ENCODE results near the gene GRM6. TPM values are rescaled to one million over a fixed set of nuclear protein-coding genes. Genes with fewer than 3 reads are reported as not detected.
A peak's percentile ranks its signal among the peaks of the same experiment; 100 is the strongest.

Gene GRM6
- not detected for total RNA-seq (ENCODE audit: unreplicated experiment)
- long read RNA-seq, result 0 reads

GRCh38 chr5:178994580-178995340 is at the start of gene GRM6:
Gene GRM6 (minus strand): TSS chr5:178995320. CDS start chr5:178994944, 376 bp downstream.
- Mint-ChIP-seq H3K27me3 (ENCODE audit: unreplicated experiment) (peaks cover 25% of the 10 kb centered on the region), H3K36me3 (ENCODE audit: unreplicated experiment) (peaks cover 11% of the 10 kb centered on the region), H3K27ac (ENCODE audit: unreplicated experiment) (peak within 1 kb of the TSS; percentile 36), H3K4me1 (ENCODE audit: low read depth, unreplicated experiment) (peaks cover 3% of the 10 kb centered on the region), H3K9me3 (ENCODE audit: unreplicated experiment) (peaks cover 13% of the 10 kb centered on the region), H3K4me3 (ENCODE audit: unreplicated experiment) (peak within 1 kb of the TSS; percentile 85)
- DNase-seq, result peak; percentile 55
- no peak for TF ChIP-seq CTCF (IDR thresholded peaks at IDR 0.05; ENCODE audit: partially characterized antibody, unreplicated experiment)

GRCh38 chr5:179044765-179045164 is 49.6 kb upstream of the GRM6 start:
- DNase-seq, result no peak
- H3K4me3 Mint-ChIP-seq (ENCODE audit: unreplicated experiment), result no peak overlapping the region
- H3K27me3 Mint-ChIP-seq (ENCODE audit: unreplicated experiment), result no peaks in the 10 kb centered on the region
- no peak for TF ChIP-seq CTCF (IDR thresholded peaks at IDR 0.05; ENCODE audit: partially characterized antibody, unreplicated experiment)
- peaks cover 7% of the 10 kb centered on the region for H3K9me3 Mint-ChIP-seq (ENCODE audit: unreplicated experiment)
- H3K36me3 Mint-ChIP-seq (ENCODE audit: unreplicated experiment), result no peaks in the 10 kb centered on the region
- no peaks in the 10 kb centered on the region for H3K4me1 Mint-ChIP-seq (ENCODE audit: low read depth, unreplicated experiment)
- no peak overlapping the region for H3K27ac Mint-ChIP-seq (ENCODE audit: unreplicated experiment)

- H3K4me3 Mint-ChIP-seq (ENCODE audit: unreplicated experiment), result no peak overlapping the region
- no peak for DNase-seq
Measured at GRCh38 chr5:179033004-179033580, 38.0 kb upstream of the GRM6 start.

GRCh38 chr5:179023528-179024189 is 28.5 kb upstream of the GRM6 start, which contains the start of gene ZNF879:
Gene ZNF879 (plus strand): TSS chr5:179023804. CDS start chr5:179025005, 1,201 bp downstream.
- no peaks in the 10 kb centered on the region for H3K4me1 Mint-ChIP-seq (ENCODE audit: low read depth, unreplicated experiment)
- TF ChIP-seq CTCF (IDR thresholded peaks at IDR 0.05; ENCODE audit: partially characterized antibody, unreplicated experiment), result no peak

More at GRCh38 chr5:179033004-179033580, 38.0 kb upstream of the GRM6 start:
- Mint-ChIP-seq H3K9me3 (ENCODE audit: unreplicated experiment) (peaks cover 29% of the 10 kb centered on the region), H3K4me1 (ENCODE audit: low read depth, unreplicated experiment) (no peaks in the 10 kb centered on the region), H3K27ac (ENCODE audit: unreplicated experiment) (no peak overlapping the region), H3K36me3 (ENCODE audit: unreplicated experiment) (peaks cover 81% of the 10 kb centered on the region), H3K27me3 (ENCODE audit: unreplicated experiment) (no peaks in the 10 kb centered on the region)
- TF ChIP-seq CTCF (IDR thresholded peaks at IDR 0.05; ENCODE audit: partially characterized antibody, unreplicated experiment), result no peak

More at GRCh38 chr5:179023528-179024189, 28.5 kb upstream of the GRM6 start, which contains the start of gene ZNF879:
- peak; percentile 94 for DNase-seq
- Mint-ChIP-seq H3K9me3 (ENCODE audit: unreplicated experiment) (peaks cover 2% of the 10 kb centered on the region), H3K27me3 (ENCODE audit: unreplicated experiment) (no peaks in the 10 kb centered on the region), H3K36me3 (ENCODE audit: unreplicated experiment) (peaks cover 24% of the 10 kb centered on the region), H3K4me3 (ENCODE audit: unreplicated experiment) (peak within 1 kb of the TSS; percentile 96), H3K27ac (ENCODE audit: unreplicated experiment) (peak within 1 kb of the TSS; percentile 89)
